Measurements from ENCODE around the gene MARCHF10.

DNA sequence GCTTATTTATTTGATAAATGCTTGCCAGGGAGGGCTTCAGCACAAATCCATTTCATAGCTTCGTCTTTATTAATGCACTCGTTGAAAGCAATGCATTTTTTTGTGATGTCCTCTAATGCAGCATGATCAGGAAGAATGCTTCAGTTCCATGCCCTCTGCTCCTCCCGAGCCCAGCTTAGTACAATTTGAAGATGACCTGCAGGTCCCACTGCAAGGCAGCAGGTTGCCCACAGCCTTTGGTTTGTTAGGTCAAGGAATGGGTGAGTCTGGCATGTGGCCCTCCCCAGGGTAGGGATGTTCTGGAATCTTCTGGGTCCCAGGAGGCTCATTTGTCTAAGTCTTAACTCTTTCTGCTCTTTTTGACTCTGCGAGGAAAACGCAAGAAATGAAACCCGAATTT lies 49.4 kb upstream of the MARCHF10 start:
- TF ChIP-seq, protein P1, sequence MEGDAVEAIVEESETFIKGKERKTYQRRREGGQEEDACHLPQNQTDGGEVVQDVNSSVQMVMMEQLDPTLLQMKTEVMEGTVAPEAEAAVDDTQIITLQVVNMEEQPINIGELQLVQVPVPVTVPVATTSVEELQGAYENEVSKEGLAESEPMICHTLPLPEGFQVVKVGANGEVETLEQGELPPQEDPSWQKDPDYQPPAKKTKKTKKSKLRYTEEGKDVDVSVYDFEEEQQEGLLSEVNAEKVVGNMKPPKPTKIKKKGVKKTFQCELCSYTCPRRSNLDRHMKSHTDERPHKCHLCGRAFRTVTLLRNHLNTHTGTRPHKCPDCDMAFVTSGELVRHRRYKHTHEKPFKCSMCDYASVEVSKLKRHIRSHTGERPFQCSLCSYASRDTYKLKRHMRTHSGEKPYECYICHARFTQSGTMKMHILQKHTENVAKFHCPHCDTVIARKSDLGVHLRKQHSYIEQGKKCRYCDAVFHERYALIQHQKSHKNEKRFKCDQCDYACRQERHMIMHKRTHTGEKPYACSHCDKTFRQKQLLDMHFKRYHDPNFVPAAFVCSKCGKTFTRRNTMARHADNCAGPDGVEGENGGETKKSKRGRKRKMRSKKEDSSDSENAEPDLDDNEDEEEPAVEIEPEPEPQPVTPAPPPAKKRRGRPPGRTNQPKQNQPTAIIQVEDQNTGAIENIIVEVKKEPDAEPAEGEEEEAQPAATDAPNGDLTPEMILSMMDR (conservative IDR thresholded peaks at IDR 0.05), result no peak
- no peak for TF ChIP-seq EZH2 (IDR thresholded peaks at IDR 0.05; ENCODE audit: low read depth)
